Right lobe of liver (tissue), 4 donors: ENCODE measurements around the gene CCL17.

Source experiments
- CTCF ChIP-seq, 4 donors: fragments of 200-600 bp in 3 of 4; fragments of 450-650 bp in 1 of 4; IDR thresholded peaks; one replicate each; pipeline versions ENCODE4 v1.5.1 to v1.8.0; 2016 to 2022; ENCODE audit warnings: antibody characterized with exemption in 4 of 4, mild to moderate bottlenecking in 2 of 4
- POLR2A ChIP-seq: fragments of 450-650 bp; IDR thresholded peaks from one replicate; pipeline ENCODE4 v1.6.1; 2017; ENCODE audit warnings: antibody characterized with exemption, mild to moderate bottlenecking
- donor health status: DM: no; HTN: no; CAD: no.
- donor health status: DM: no; HTN: no; CAD: no.
- donor health status: DM: no; HTN: yes; CAD: no.

GRCh38 chr16:57377080-57377841 lies 27.3 kb upstream of the CCL17 start:
- TF ChIP-seq POLR2A (no peak), CTCF (IDR thresholded peaks at IDR 0.05) (no peak)
